HepG2 (cell line): Measurements from ENCODE around the gene RAPGEFL1. TPM values are rescaled to one million over a fixed set of nuclear protein-coding genes. Genes with fewer than 3 reads are reported as not detected.
A peak's percentile ranks its signal among the peaks of the same experiment; 100 is the strongest.

ENCODE experiments used
- ATAC-seq: fragments of 200-7000 bp; cut with Tn5 transposase; 3 replicates; pipeline ENCODE4 v1.9.1; 2020; ENCODE audit warnings: mild to moderate bottlenecking, moderate library complexity
- BruUV-seq: library from RNA; stranded (reverse); fragments of 400-500 nt; replicated peaks from 2 replicates; lab custom pipeline; 2021; lab: Mats Ljungman, UMichigan
- CTCF ChIA-PET: fragments of 300-600 bp; formaldehyde crosslinking; extraction: SDS; loops from one replicate; lab custom pipeline; 2021; ENCODE audit warnings: low total read pairs, inconsistent platforms, low intra/inter-chr PET ratio; lab: Yijun Ruan, JAX
- POLR2A ChIA-PET: fragments of 350-600 bp; sonication (Branson Sonifier 250); formaldehyde crosslinking; loops from one replicate; lab custom pipeline; 2020; ENCODE audit warnings: antibody characterized with exemption, inconsistent platforms; lab: Yijun Ruan, JAX
- DNase-seq: peaks from one replicate; pipeline ENCODE4 v3.0.0-alpha.2; 2015; ENCODE audit warnings: low spot score
- FAIRE-seq: peaks from 3 replicates; lab custom pipeline; 2011; peaks lifted over from hg19 to GRCh38; lab: Jason Lieb, UNC
- H2AFZ ChIP-seq: one replicate; pipeline ENCODE4 v1.6.1; 2011; ENCODE audit warnings: low read length, inconsistent platforms
- H3K27ac ChIP-seq: fragments of 300-600 bp; 3 replicates; pipeline ENCODE4 v1.8.0; 2011; ENCODE audit warnings: mixed run types, mild to moderate bottlenecking, mixed read lengths, low read length, inconsistent platforms; ENCODE audit not compliant: insufficient read depth; ENCODE audit errors: extremely low read length
- H3K27me3 ChIP-seq, 2 experiments: fragments of 200-600 bp in 1 of 2; 2 replicates in 1 of 2; 3 replicates in 1 of 2; pipeline versions ENCODE4 v1.6.0 to v1.8.0; 2011; ENCODE audit warnings: low read length in 2 of 2, mild to moderate bottlenecking in 2 of 2, moderate library complexity in 2 of 2, inconsistent platforms in 1 of 2; ENCODE audit not compliant: insufficient read depth in 2 of 2, control insufficient read depth in 1 of 2
- H3K36me3 ChIP-seq, 2 experiments: fragments of 200-600 bp in 1 of 2; replicated peaks in 1 of 2; 2 replicates in 1 of 2; 3 replicates in 1 of 2; pipeline versions ENCODE4 v1.5.1 to v1.8.0; 2011; ENCODE audit warnings: low read length in 2 of 2, inconsistent platforms in 1 of 2; ENCODE audit not compliant: insufficient read depth in 2 of 2, control insufficient read depth in 1 of 2
- H3K4me1 ChIP-seq: 2 replicates; pipeline ENCODE4 v1.5.1; 2012; ENCODE audit warnings: low read length, inconsistent platforms; ENCODE audit not compliant: insufficient read depth
- H3K4me2 ChIP-seq: 2 replicates; pipeline ENCODE4 v1.6.0; 2011; ENCODE audit warnings: low read depth, low read length, inconsistent platforms
- H3K4me3 ChIP-seq, 3 experiments: fragments of 200-600 bp in 1 of 3; sonication (generic), shearing (Covaris generic) in 1 of 3; replicated peaks in 1 of 3; 2 replicates each; pipeline ENCODE4 v1.5.1; 2011 to 2016; ENCODE audit warnings: low read length in 3 of 3, inconsistent platforms in 2 of 3, low read depth in 2 of 3, mild to moderate bottlenecking in 2 of 3, control low read depth in 1 of 3, mixed read lengths in 1 of 3; ENCODE audit not compliant: insufficient read depth in 1 of 3
- H3K79me2 ChIP-seq: one replicate; pipeline ENCODE4 v1.6.1; 2011; ENCODE audit warnings: low read length, inconsistent platforms; ENCODE audit not compliant: insufficient read depth
- H3K9ac ChIP-seq: 2 replicates; pipeline ENCODE4 v1.6.0; 2011; ENCODE audit warnings: mild to moderate bottlenecking, low read depth, low read length, inconsistent platforms; ENCODE audit not compliant: insufficient read depth
- H3K9me3 ChIP-seq: 2 replicates; pipeline ENCODE4 v1.5.1; 2012; ENCODE audit warnings: mild to moderate bottlenecking, low read length
- H4K20me1 ChIP-seq: 2 replicates; pipeline ENCODE4 v1.6.0; 2011; ENCODE audit warnings: inconsistent platforms, mild to moderate bottlenecking, low read length, moderate library complexity; ENCODE audit not compliant: insufficient read depth
- HDAC6 ChIP-seq: fragments of 200-600 bp; sonication (generic); IDR thresholded peaks from 2 replicates; pipeline ENCODE4 v1.7.0; 2017; ENCODE audit warnings: mild to moderate bottlenecking, antibody characterized with exemption, low read length, low read depth
- HMG20A ChIP-seq: IDR thresholded peaks from 2 replicates; pipeline ENCODE4 v1.6.1; 2016; ENCODE audit warnings: borderline replicate concordance
- HOXA5 ChIP-seq: sonication (generic); formaldehyde crosslinking; IDR thresholded peaks from 2 replicates; pipeline ENCODE4 v1.4.0; 2020; ENCODE audit warnings: missing genetic modification reagents
- JDP2 ChIP-seq: sonication (generic); formaldehyde crosslinking; IDR thresholded peaks from 2 replicates; pipeline ENCODE4 v1.8.1; 2022; ENCODE audit warnings: missing genetic modification reagents, borderline replicate concordance
- KLF6 ChIP-seq: IDR thresholded peaks from 2 replicates; pipeline ENCODE4 v1.8.0; 2016; ENCODE audit warnings: missing biosample characterization, missing genetic modification reagents
- NCOR1 ChIP-seq: fragments of 200-600 bp; sonication (generic); IDR thresholded peaks from 2 replicates; pipeline ENCODE4 v1.7.0; 2017; ENCODE audit warnings: antibody characterized with exemption, low read length, borderline replicate concordance
- REXO4 ChIP-seq: sonication (generic); formaldehyde crosslinking; IDR thresholded peaks from 2 replicates; pipeline ENCODE4 v1.8.0; 2022; ENCODE audit warnings: missing genetic modification reagents, mild to moderate bottlenecking, borderline replicate concordance
- SALL2 ChIP-seq: sonication (generic); formaldehyde crosslinking; IDR thresholded peaks from 2 replicates; pipeline ENCODE4 v1.8.1; 2023; ENCODE audit warnings: mild to moderate bottlenecking, missing genetic modification reagents, inconsistent platforms
- SIN3A ChIP-seq: IDR thresholded peaks from 2 replicates; pipeline ENCODE4 v1.6.1; 2011; ENCODE audit warnings: low read depth, mild to moderate bottlenecking, control low read depth, low read length, borderline replicate concordance
- SRSF1 ChIP-seq: fragments of 200-400 bp; formaldehyde crosslinking; optimal IDR thresholded peaks from 2 replicates; pipeline ENCODE3; 2017; ENCODE audit warnings: mild to moderate bottlenecking, low read depth, low read length, moderate library complexity
- STAT5B ChIP-seq: sonication (generic); formaldehyde crosslinking; IDR thresholded peaks from 2 replicates; pipeline ENCODE4 v1.4.0; 2020; ENCODE audit warnings: missing genetic modification reagents
- ZNF790 ChIP-seq: sonication (generic); formaldehyde crosslinking; IDR thresholded peaks from 2 replicates; pipeline ENCODE4 v1.8.0; 2022; ENCODE audit warnings: missing genetic modification reagents, mild to moderate bottlenecking, borderline replicate concordance
- WGBS: methylation state at CpG from one replicate; pipeline ENCODE4 v1.1.6; 2017; ENCODE audit warnings: low lambda C conversion rate; 5-methylcytosine and 5-hydroxymethylcytosine counted together
- in situ Hi-C: cut with HindIII; loops from 2 replicates; pipeline ENCODE4 v1.10.0; 2017; ENCODE audit warnings: low pct_unique_long_range_greater_than_20kb; ENCODE audit not compliant: extremely low pct_ligation_motif_present
- intact Hi-C: fragments of 100-400 bp; cut with micrococcal nuclease; formaldehyde crosslinking; loops from one replicate; pipeline ENCODE4 v1.10.0; 2022; ENCODE audit not compliant: unreplicated experiment
- polyA plus RNA-seq, 8 experiments: library from polyadenylated mRNA; depleted of rRNA in 3 of 8; stranded (reverse) in 7 of 8; unstranded in 1 of 8; fragments of >200 nt; fragmentation: Illumina TruSeq in 4 of 8; extraction: Trizol in 4 of 8; gene quantifications; 2 replicates each; pipeline versions ENCODE4 v1.2.1 to v1.2.3, GENCODE V29; 2011 to 2016; ENCODE audit warnings: low read depth in 4 of 8, missing spikeins in 1 of 8, mixed read lengths in 1 of 8; ENCODE audit not compliant: insufficient read depth in 1 of 8
- total RNA-seq, 5 experiments: library from RNA; depleted of rRNA; stranded (reverse); fragments of >200 nt; fragmentation: Illumina TruSeq; extraction: Trizol; gene quantifications; 2 replicates each; pipeline ENCODE4 v1.2.3, GENCODE V29; 2016; ENCODE audit warnings: low read depth in 1 of 5
- TF ChIP-seq, protein P1 (sequence below): IDR thresholded peaks from 2 replicates; pipeline ENCODE4 v1.6.1; 2016; ENCODE audit warnings: control low read depth
- TF ChIP-seq, protein P2 (sequence below), 2 experiments: sonication (generic) in 1 of 2; formaldehyde crosslinking in 1 of 2; IDR thresholded peaks; 2 replicates each; pipeline versions ENCODE4 v1.4.0 to v1.6.1; 2018 to 2020; ENCODE audit warnings: missing genetic modification reagents in 2 of 2, borderline replicate concordance in 1 of 2, low read depth in 1 of 2, mild to moderate bottlenecking in 1 of 2, missing biosample characterization in 1 of 2
- TF ChIP-seq, protein P3 (sequence below): fragments of 450-650 bp; IDR thresholded peaks from 2 replicates; pipeline ENCODE4 v1.6.1; 2017
- TF ChIP-seq, protein P4 (sequence below): IDR thresholded peaks from 2 replicates; pipeline ENCODE4 v1.6.1; 2018; ENCODE audit warnings: missing genetic modification reagents
- TF ChIP-seq, protein P5 (sequence below): sonication (generic); formaldehyde crosslinking; IDR thresholded peaks from 2 replicates; pipeline ENCODE4 v1.5.1; 2020; ENCODE audit warnings: missing genetic modification reagents, mild to moderate bottlenecking, borderline replicate concordance

RAPGEFL1 gene
- total and polyA plus RNA-seq, 2 of the 13 experiments (the other 11 are each of a cell fraction or from before 2014, with no cell fraction given), result 4.5 to 7.8 TPM

DNA sequence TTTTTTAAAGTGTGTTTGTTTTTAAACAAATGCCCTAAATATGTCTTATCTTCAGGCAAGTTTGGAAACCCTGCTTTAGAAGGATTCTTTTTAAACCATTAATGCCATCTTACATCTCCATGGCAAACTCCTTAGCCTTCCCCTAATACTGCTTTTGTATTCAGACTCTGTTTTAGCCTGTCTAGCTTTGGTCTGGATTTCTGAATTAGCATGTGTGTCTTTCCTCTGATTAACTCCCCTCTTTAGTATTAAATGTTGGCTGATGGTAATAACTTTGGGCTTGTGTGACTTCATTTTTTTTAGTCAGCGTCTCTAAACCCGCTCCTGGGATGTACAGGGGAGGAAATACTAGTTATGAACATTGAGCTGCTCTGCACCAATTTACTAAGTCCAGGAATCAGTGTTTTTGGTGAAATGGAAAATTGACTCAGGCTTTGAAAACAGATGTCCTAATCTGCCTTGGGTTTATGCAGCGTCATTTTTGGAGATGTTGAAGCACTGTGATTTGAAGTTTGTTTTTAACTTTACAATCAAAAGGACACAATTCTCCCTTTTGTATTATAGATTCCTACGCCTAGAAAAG, 64.1 kb downstream of the RAPGEFL1 start:
- CTCF ChIA-PET, result no interaction called here
- no peak overlapping the region for H3K4me2 ChIP-seq
- H3K27ac ChIP-seq, result no peak overlapping the region
- WGBS, result 96% methylated on average over 4 of the region's 4 CpGs
- intact Hi-C loops, result no loop called here
- no peaks in the 10 kb centered on the region for H4K20me1 ChIP-seq
- peaks cover 50% of the 10 kb centered on the region for H3K79me2 ChIP-seq
- ATAC-seq, result no peak
- no peak for DNase-seq
- H3K4me1 ChIP-seq, result no peaks in the 10 kb centered on the region
- H3K9me3 ChIP-seq, result no peaks in the 10 kb centered on the region
- peaks cover 4 to 6% of the 10 kb centered on the region in 2 experiments; a peak in 4 of 5 replicates for H3K36me3 ChIP-seq
- POLR2A ChIA-PET, result interaction anchor here (0.6 to 1.1 kb wide), 2 partner anchors 17 to 22 kb away, joined by 3 read pairs; partner anchors contain the start of gene WIPF2
- H2AFZ ChIP-seq, result no peak overlapping the region
- in situ Hi-C loops, result no loop called here
- TSS peak; percentile 39 for BruUV-seq
- no peak overlapping the region for H3K4me3 ChIP-seq
- no peak overlapping the region for H3K9ac ChIP-seq
- no peak for FAIRE-seq
- no peaks in the 10 kb centered on the region for H3K27me3 ChIP-seq
- TF ChIP-seq HOXA5 (no peak), HDAC6 (no peak), SRSF1 (no peak), HMG20A (CRISPR knock-in tag) (no peak), JDP2 (no peak), ZNF790 (CRISPR knock-in tag) (no peak), REXO4 (CRISPR knock-in tag) (no peak), STAT5B (CRISPR knock-in tag) (no peak), SALL2 (CRISPR knock-in tag) (no peak), SIN3A (no peak), KLF6 (CRISPR knock-in tag) (no peak), NCOR1 (no peak)
- TF ChIP-seq, protein P1, sequence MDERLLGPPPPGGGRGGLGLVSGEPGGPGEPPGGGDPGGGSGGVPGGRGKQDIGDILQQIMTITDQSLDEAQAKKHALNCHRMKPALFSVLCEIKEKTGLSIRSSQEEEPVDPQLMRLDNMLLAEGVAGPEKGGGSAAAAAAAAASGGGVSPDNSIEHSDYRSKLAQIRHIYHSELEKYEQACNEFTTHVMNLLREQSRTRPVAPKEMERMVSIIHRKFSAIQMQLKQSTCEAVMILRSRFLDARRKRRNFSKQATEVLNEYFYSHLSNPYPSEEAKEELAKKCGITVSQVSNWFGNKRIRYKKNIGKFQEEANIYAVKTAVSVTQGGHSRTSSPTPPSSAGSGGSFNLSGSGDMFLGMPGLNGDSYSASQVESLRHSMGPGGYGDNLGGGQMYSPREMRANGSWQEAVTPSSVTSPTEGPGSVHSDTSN (CRISPR knock-in tag), result no peak
- TF ChIP-seq, protein P2, sequence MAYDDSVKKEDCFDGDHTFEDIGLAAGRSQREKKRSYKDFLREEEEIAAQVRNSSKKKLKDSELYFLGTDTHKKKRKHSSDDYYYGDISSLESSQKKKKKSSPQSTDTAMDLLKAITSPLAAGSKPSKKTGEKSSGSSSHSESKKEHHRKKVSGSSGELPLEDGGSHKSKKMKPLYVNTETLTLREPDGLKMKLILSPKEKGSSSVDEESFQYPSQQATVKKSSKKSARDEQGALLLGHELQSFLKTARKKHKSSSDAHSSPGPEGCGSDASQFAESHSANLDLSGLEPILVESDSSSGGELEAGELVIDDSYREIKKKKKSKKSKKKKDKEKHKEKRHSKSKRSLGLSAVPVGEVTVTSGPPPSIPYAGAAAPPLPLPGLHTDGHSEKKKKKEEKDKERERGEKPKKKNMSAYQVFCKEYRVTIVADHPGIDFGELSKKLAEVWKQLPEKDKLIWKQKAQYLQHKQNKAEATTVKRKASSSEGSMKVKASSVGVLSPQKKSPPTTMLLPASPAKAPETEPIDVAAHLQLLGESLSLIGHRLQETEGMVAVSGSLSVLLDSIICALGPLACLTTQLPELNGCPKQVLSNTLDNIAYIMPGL (CRISPR knock-in tag; IDR thresholded peaks at IDR 0.05; ENCODE audit: borderline replicate concordance in 1 of 2, low read depth in 1 of 2), result no peak
- TF ChIP-seq, protein P3, sequence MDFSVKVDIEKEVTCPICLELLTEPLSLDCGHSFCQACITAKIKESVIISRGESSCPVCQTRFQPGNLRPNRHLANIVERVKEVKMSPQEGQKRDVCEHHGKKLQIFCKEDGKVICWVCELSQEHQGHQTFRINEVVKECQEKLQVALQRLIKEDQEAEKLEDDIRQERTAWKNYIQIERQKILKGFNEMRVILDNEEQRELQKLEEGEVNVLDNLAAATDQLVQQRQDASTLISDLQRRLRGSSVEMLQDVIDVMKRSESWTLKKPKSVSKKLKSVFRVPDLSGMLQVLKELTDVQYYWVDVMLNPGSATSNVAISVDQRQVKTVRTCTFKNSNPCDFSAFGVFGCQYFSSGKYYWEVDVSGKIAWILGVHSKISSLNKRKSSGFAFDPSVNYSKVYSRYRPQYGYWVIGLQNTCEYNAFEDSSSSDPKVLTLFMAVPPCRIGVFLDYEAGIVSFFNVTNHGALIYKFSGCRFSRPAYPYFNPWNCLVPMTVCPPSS, result no peak
- TF ChIP-seq, protein P4, sequence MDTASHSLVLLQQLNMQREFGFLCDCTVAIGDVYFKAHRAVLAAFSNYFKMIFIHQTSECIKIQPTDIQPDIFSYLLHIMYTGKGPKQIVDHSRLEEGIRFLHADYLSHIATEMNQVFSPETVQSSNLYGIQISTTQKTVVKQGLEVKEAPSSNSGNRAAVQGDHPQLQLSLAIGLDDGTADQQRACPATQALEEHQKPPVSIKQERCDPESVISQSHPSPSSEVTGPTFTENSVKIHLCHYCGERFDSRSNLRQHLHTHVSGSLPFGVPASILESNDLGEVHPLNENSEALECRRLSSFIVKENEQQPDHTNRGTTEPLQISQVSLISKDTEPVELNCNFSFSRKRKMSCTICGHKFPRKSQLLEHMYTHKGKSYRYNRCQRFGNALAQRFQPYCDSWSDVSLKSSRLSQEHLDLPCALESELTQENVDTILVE, result no peak
- TF ChIP-seq, protein P5, sequence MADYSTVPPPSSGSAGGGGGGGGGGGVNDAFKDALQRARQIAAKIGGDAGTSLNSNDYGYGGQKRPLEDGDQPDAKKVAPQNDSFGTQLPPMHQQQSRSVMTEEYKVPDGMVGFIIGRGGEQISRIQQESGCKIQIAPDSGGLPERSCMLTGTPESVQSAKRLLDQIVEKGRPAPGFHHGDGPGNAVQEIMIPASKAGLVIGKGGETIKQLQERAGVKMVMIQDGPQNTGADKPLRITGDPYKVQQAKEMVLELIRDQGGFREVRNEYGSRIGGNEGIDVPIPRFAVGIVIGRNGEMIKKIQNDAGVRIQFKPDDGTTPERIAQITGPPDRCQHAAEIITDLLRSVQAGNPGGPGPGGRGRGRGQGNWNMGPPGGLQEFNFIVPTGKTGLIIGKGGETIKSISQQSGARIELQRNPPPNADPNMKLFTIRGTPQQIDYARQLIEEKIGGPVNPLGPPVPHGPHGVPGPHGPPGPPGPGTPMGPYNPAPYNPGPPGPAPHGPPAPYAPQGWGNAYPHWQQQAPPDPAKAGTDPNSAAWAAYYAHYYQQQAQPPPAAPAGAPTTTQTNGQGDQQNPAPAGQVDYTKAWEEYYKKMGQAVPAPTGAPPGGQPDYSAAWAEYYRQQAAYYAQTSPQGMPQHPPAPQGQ (CRISPR knock-in tag), result no peak
